HG02759 (cell line): ENCODE results near the gene STYXL2.

Experiments
- ATAC-seq: cut with Tn5 transposase; IDR thresholded peaks from one replicate; pipeline ENCODE4 v1.9.1; 2021; ENCODE audit warnings: mild to moderate bottlenecking, moderate library complexity; ENCODE audit not compliant: unreplicated experiment

The STYXL2 gene

GRCh38 chr1:167093846-167094516 lies at the start of gene STYXL2:
Gene STYXL2, plus strand, starts transcription at chr1:167094075. Its CDS starts 775 bp downstream, at chr1:167094850.
- ATAC-seq = no peak

- no peak for ATAC-seq
These were observed 42.0 kb upstream of the STYXL2 start for GRCh38 chr1:167051907-167052306.

- ATAC-seq = no peak
These were observed 41.5 kb upstream of the STYXL2 start for GRCh38 chr1:167052389-167052788.

- no peak for ATAC-seq
These were observed 39.3 kb upstream of the STYXL2 start for GRCh38 chr1:167054531-167054930.

GRCh38 chr1:167054946-167055630 lies 38.8 kb upstream of the STYXL2 start:
- ATAC-seq = no peak

GRCh38 chr1:167056529-167057231 lies 37.2 kb upstream of the STYXL2 start:
- peak; percentile 3 for ATAC-seq

- peak; percentile 60 for ATAC-seq
These were observed 36.6 kb upstream of the STYXL2 start for GRCh38 chr1:167057241-167057688.

GRCh38 chr1:167059045-167059808 lies 34.6 kb upstream of the STYXL2 start:
- ATAC-seq = peak; percentile 53

- ATAC-seq = no peak
These were observed 34.1 kb upstream of the STYXL2 start for GRCh38 chr1:167059809-167060107.

- no peak for ATAC-seq
These were observed 33.5 kb upstream of the STYXL2 start for GRCh38 chr1:167060141-167061072.

GRCh38 chr1:167061073-167061464 lies 32.8 kb upstream of the STYXL2 start:
- ATAC-seq = no peak

GRCh38 chr1:167064621-167065020 lies 29.3 kb upstream of the STYXL2 start:
- no peak for ATAC-seq

GRCh38 chr1:167065471-167065870 lies 28.4 kb upstream of the STYXL2 start:
- no peak for ATAC-seq

GRCh38 chr1:167066333-167067122 lies 27.3 kb upstream of the STYXL2 start:
- ATAC-seq = peak; percentile 81

- no peak for ATAC-seq
These were observed 26.0 kb upstream of the STYXL2 start for GRCh38 chr1:167067904-167068303.

GRCh38 chr1:167068761-167069160 lies 25.1 kb upstream of the STYXL2 start:
- no peak for ATAC-seq

- no peak for ATAC-seq
These were observed 22.6 kb upstream of the STYXL2 start for GRCh38 chr1:167071286-167071685.

- no peak for ATAC-seq
These were observed 17.7 kb upstream of the STYXL2 start for GRCh38 chr1:167076136-167076710.
